Mammary epithelial cell (primary cell): ENCODE measurements around the gene NRIP3.
"Not testable (repeated sequence)": the region's sequence is repeated elsewhere in the genome, so short reads cannot be mapped to it uniquely, and the experiment has no call there.

Source experiments
- EZH2 ChIP-seq: IDR thresholded peaks from 2 replicates; pipeline ENCODE4 v1.6.1; 2012; ENCODE audit warnings: low read length, inconsistent platforms, borderline replicate concordance
- TF ChIP-seq, protein P1 (sequence below), 2 donors: IDR thresholded peaks in 1 of 2; conservative IDR thresholded peaks in 1 of 2; 2 replicates each; pipeline ENCODE4 v1.5.1; 2011 to 2012; ENCODE audit warnings: inconsistent platforms in 2 of 2, low read length in 2 of 2, mild to moderate bottlenecking in 2 of 2, control low read depth in 1 of 2, low read depth in 1 of 2; ENCODE audit not compliant: insufficient read depth in 1 of 2; ENCODE audit errors: extremely low read depth in 1 of 2

DNA sequence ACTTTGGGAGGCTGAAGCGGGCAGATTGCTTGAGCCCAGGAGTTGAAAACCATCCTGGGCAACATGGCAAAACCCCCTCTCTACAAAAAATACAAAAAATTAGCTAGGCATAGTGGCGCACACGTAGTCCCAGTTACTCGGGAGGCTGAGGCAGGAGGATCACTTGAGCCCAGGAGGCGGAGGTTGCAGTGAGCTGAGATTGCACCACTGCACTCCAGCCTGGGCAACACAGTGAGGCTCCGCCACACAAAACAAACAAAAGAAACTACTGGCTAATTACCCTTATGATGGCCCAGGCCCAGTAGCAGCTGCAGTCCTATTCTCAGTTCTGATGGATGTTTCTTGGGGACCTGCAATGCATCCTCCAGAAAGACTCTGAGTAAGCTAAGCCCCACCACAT lies 17.0 kb downstream of the NRIP3 start:
- TF ChIP-seq EZH2 = not testable (repeated sequence)
- TF ChIP-seq, protein P1, sequence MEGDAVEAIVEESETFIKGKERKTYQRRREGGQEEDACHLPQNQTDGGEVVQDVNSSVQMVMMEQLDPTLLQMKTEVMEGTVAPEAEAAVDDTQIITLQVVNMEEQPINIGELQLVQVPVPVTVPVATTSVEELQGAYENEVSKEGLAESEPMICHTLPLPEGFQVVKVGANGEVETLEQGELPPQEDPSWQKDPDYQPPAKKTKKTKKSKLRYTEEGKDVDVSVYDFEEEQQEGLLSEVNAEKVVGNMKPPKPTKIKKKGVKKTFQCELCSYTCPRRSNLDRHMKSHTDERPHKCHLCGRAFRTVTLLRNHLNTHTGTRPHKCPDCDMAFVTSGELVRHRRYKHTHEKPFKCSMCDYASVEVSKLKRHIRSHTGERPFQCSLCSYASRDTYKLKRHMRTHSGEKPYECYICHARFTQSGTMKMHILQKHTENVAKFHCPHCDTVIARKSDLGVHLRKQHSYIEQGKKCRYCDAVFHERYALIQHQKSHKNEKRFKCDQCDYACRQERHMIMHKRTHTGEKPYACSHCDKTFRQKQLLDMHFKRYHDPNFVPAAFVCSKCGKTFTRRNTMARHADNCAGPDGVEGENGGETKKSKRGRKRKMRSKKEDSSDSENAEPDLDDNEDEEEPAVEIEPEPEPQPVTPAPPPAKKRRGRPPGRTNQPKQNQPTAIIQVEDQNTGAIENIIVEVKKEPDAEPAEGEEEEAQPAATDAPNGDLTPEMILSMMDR (conservative IDR thresholded peaks at IDR 0.05 in 1 of 2, IDR thresholded peaks at IDR 0.05 in 1 of 2; ENCODE audit: extremely low read depth in 1 of 2, insufficient read depth in 1 of 2, low read depth in 1 of 2, low read length in 2 of 2) = not testable (repeated sequence)
